HG03060 (cell line): ENCODE measurements around the gene HHAT.

Experiments
- ATAC-seq: cut with Tn5 transposase; IDR thresholded peaks from one replicate; pipeline ENCODE4 v1.9.1; 2021; ENCODE audit warnings: low read depth, moderate number of reproducible peaks; ENCODE audit not compliant: unreplicated experiment

The HHAT gene

DNA sequence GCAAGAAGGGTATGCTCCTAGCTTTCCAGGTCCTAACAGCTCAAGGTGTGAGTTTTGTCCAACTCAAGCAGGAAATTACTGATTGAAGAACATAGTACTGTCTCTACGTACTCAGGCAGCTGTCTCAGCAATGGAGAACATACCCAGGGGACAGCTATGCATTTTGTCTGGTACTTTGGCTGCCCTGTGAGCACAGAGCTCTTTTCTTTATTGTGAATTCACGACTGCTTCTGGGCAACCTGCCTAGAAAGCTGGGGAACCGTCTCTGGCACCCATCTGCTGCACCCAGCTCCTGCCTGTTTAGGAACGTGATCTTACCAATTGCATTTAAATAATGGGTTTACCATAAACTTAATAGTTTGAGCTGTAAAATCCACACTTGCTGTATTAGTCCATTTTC lies 258.1 kb downstream of the HHAT start:
- ATAC-seq, result no peak

DNA sequence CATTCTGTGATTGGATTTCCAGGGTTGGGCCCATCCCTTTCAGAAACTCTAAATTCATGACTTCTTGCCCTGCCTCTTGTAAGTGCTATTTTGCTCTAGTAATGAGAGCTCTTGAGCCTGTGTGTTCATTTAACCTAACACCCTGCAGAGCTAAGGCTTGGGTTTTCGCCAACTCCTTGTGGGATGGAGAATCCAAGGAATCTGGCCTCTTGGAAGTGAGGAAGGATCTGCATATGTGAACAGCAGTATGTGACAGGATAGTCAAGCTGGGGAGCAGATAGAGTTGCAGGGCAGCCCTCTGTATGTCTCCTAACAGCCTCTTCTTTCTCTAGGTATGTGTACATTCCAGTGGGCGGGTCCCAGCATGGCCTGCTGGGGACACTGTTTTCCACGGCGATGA lies 258.9 kb downstream of the HHAT start:
- ATAC-seq, result no peak

DNA sequence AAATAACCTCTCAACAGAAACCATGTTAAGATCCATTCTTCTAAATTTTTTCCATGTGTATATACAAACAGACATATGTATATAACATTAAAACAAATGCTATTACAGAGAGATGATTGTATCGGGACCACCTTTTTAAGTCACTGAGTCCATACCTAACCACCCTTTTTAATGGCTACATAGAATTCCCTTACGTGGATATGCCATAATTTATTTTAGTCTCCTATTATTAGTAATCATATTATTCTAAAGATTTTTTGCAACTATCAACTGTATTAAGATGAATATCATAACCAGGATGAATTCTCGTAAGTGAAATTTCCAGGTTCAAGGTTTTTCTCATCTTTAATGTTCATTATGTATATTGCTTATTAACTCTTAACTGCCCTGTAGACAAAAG lies 259.7 kb downstream of the HHAT start:
- ATAC-seq, result no peak

DNA sequence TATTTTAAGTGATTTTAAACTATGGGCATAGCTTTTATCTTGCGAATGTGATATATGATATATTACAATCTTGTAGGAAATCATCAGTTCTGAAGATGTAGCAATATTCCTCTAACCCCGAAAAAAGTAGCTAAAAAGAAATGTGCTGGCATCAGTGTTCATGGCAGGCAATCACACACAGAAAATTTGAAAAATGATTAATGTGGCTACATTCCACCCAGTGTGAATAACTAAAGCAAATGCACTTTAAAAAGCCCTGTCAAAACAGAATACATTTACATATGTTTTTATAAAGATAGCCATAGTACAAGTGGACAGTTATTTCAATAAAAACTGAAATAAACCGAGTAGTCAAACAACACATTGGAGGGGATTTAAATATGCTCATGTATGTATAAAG lies 260.2 kb downstream of the HHAT start:
- no peak for ATAC-seq

DNA sequence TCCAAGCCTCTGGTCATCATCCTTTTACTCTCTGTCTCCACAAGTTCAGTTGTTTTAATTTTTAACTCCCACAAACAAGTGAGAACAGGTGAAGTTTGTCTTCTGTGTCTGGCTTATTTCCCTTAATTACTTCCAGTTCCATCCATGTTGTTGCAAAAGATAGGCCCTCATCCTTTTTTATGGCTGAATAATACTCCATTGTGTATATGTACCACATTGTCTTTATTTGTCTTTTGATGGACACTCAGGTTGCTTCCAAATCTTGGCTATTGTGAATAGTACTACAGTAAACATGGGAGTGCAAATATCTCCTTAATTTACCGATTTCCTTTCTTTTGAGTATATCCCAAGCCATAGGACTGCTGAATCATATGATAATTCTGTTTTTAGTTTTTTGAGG lies 262.5 kb downstream of the HHAT start:
- ATAC-seq, result no peak

DNA sequence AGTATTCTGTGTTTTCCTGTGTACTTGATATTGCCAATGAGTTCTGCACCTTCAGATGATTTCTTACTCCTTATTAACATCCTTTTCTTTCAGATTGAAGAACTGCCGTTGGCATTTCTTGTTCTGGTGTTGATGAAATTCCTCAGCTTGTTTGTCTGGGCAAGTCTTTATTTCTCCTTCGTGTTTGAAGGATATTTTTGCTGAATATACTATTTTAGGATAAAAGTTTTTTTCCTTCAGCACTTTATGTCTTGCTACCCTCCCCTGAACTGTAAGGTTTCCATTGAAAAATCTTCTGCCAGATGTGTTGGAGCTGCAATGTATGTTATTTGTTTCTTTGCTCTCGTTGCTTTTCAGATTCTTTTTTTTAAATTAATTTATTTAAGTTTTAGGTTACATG lies 265.9 kb downstream of the HHAT start:
- no peak for ATAC-seq

DNA sequence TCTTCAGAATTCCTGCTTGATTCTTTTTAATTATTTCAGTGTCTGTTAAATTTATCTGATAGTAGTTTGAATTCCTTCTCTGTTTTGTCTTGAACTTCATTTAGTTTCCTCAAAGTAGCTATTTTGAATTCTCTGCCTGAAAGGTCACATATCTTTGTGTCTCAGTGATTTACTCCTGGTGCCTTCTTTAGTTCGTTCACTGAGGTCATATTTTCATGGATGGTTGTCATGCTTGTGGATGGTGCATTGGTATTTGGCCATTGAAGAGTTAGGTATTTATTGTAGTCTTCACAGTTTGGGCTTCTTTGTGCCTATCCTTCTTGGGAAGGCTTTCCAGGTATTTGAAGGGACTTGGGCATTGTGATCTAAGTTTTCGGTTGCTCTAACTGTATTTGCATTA lies 267.9 kb downstream of the HHAT start:
- ATAC-seq, result no peak

DNA sequence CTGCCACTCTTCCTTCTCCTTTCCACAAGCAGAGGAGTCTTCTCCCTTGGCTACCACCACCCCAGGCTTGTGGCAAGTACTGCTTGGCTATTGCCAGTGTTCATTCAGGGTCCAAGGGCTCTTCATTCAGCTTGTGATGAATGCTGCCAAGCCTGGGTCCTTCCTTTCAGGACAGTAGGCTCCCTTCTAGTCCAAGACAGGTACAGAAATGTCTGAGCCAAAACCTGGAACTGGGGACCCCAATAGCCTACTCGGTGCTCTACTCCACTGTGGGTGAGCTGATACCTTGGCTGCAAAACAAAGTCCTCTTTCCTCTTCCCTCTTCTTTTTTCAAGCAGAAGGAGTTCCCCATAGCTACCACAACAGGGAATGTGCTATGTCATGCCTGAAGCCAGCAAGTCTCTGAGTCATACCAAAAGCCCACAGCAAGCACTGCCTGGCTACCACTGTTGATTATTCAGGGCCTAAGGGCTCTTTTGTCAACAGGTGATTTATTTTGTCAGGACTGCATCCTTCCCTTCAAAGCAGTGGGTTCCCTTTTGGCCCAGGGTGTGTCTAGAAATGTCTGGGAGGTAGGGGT lies 268.9 kb downstream of the HHAT start:
- peak; percentile 90 for ATAC-seq

DNA sequence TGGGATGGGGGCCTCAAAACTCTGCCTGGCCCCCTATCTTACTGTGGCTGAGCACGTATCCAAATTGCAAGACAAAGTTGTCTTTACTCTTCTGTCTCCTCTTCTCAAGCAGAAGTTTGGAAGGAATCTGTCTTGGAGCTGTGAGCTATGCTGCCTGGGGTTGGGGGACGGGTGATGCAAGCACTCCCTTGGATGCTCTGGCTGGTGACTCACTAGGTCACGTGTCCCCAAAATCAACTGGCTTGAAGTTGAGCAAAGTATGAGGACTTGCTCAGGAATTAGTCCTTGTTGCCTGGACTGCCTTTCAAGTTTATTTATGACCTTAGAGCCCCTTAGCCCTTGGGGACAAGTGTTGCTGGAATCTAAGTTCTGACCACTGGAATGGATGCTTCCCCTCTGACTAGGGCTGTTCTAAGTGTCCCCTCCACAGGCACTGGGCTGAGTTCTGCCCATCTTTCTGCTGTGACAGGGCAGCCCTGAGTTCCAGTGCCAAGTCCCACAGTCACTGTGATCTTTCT lies 269.5 kb downstream of the HHAT start:
- ATAC-seq, result no peak

DNA sequence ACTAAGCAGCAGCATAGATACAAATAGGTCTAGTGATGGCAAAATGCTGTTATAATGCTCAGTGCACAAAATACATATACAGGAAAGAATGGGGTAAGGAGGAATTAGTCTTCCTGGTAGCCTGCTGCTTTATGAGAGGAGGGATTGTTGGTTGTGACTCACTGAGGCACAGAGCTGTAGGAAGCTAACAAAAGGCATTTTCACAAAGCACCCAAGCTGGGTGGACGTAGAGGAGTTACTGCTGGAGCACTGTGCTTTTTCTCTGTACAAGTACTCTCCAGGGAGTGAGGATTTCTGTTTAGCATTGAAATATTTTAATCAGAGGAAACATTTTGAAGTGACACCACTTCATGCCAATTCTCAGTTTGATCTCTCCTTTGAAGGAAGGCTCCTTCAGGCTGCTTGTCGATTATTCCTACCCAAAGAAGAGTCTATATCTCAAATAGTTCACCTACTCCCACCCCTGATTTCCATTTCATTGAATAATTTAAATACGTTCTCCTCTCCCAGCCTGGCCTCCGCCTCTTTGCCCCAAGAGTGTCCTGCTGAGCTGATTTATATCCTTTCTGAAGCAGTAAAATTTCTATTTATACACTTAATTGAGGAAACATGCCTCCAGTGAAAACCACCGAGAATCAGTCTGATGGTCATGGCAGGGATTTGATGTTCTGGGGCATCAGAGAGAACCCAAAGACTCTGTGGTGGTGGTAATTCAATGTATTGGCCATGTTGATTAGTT lies 271.9 kb downstream of the HHAT start:
- ATAC-seq, result no peak

DNA sequence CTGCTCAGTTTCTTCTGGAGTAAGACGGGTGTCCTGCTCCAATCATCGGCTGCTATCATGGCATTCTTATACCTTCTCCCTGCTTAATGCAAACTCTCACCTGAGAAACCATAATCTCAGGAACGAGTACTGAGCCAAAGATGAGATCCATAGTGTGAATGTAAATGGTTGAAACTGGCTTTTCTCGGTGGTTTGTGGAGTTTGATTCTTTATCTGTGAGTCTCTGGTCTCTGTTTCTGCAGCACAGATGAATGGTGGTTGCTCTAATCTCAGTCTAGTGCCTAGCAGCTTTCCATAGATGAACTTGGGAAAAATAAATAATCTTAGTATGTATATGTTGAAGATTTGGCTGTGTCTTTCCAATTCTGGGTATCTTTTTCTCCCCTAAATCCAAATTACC lies 274.4 kb downstream of the HHAT start:
- ATAC-seq, result no peak

DNA sequence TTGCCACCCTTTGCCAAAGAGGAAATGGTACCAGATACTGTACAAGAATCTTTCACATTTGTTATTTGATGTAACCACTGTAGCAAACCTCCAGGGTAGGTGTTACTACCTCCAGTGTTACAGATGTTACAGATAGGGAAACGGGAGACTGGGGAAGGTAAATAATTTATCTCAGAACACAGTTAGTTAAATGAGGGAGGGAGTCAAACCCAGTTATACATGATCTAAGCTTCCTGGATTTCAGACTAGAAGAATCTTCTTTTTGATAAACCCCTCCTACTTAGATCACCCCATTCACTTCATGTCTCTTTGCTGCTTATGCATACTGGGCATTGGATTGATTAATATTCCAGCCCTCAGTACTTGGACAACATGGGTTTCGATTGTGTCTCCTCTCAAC lies 276.4 kb downstream of the HHAT start:
- no peak for ATAC-seq

DNA sequence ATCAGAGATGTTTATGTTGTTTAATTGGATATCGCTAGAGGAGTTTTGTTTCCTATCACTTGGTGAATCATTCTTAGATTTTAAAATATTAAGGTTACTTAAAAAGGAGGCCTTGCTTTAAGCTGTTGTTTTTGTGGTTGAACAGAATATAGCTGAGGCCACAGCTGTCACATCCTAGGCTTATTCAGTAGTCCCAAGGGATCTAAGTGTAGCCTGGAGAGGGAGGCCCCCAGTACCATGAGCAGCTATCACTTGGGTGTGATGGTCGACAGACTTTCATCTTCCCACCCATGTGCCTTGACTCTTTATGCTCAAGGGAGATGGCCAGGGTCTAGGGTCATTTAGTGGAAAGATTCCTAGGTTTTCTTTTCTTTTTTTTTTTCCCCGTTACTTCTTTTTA lies 278.7 kb downstream of the HHAT start:
- ATAC-seq, result no peak

DNA sequence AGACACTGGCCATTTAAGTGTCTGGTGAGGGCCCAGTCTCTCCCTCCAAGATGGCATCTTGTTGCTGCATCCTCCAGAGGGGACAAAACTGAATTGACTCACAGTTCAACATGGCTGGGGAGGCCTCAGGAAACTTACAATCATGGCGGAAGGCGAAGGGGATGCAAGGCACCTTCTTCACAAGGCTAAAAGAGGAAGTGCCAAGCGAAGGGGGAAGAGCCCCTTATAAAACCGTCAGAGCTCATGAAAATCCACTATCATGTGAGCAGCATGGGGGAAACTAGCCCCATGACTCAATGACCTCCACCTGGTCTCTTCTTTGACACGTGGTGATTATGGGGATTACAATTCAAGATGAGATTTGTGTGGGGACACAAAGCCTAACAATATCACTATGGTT lies 280.1 kb downstream of the HHAT start:
- ATAC-seq, result no peak

DNA sequence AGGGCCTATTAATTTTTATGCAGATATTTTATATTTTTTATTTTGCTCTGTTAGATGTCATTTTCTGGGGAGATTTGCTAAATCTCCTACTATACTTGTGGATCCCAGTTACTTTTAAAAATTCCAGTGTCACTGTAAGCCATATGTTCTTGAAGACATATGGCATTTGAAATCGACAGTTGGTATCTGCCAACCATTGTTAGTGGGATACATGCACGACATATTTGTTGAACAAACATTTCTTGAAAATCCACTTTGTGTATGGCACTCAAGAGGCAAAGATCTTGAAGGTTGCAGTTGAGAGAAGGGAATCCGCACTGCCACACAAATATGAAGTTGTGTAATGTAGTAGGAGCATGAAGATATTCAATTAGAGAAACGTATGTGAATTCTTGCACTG lies 287.7 kb downstream of the HHAT start:
- no peak for ATAC-seq

DNA sequence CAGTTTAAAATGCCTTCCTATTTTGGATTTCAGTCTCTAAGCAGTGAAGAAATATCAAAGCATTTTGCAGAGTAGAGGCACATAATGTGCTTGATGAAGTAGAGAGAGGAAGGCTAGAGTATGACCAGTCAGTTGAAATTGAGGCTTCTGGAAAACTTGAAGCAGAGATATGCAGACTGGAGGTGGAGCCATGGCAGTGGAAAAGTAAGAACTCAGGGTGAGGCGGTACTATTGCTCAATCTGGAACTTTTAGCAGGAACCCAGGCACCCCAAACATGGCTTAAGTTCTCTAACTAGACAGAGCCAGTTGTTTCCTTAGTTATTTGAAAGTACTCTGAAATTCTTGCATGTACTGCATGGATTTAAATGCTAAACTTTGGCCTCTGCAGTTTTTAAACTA lies 288.6 kb downstream of the HHAT start:
- no peak for ATAC-seq

DNA sequence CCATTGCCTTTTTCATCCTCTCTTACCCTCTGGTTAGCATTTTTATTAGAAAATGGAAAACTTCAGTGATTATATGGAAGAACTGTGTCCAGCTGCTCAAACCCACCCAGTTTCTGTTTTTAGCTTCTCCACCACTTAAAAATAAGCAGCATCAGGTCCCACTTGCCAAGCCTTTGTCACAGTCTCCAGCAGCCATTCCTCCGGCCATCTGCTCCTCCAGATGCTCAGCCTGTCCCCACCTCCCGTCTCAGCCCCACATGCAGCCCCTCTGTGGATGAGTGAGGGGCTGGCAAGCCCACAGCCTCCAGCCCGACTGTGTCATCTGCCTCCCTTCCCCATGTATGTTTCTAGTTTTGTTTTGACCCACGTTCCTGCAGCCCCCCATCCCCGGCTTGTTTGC lies 289.7 kb downstream of the HHAT start:
- ATAC-seq, result no peak

DNA sequence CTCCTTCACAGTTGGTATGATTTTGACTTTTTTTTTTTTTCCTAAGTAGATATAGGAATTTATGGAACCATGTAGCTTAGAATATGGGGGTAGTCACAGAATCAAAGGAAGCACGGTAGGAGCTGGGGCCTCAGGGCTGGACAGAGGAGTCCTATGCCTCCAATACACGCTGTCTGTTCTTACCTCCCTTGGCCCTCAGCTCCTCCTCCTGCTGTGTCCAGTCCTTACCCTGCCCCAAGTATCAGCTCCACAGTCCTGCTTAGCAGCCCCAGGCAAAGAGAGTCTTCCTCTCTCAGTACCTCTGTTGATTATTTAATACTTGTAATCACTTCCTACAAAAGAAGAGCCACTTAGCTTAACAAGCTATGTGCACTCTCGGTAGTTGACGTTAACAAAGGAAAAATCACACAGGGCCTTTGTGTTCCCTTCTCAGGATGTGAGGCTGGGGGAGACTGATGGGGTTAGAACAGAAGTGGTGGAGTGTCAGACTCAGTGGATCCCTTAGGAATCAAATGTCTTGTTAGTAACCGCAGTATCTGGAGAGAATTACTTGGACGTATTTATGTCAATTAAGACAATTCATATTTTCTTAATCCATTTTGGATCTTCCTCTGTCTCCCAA lies 292.3 kb downstream of the HHAT start:
- no peak for ATAC-seq

DNA sequence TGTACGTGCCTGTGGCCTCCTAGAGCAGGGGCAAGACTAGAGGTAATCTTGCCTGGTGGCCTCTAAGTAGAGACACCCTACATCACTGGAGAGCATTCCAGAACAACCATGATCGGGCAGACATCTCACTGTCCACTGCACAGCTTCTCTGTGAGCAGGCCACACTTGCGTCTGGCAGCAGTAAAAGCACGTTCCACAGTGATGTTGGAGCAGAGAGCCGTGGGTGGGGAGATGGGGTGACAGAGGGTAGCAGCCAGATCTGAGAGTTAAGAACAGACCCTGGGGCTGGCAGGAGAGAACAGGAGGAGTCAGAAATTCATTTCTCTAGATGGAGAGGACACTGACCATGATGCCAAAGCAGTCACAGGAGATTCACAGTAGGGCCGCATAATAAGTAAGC lies 293.0 kb downstream of the HHAT start:
- no peak for ATAC-seq

DNA sequence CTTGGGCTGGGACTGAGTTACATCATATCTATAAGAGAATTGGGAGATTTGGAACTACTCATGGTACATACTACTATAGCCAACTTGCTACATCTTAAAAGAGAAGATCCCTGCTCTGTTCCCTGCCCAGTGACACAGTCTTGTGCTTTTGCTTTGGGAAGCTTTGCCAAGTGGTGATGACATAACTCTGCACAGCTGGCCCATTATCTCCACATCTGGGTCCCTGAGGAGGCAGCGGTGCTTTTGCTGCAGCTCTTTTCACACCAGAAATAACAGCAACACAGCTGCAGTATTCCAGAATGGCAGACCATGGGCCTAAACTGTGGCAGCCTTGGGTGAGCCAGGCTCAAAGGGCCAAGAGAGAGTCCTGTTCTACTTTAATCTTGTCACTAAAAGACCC lies 296.0 kb downstream of the HHAT start:
- ATAC-seq, result no peak

DNA sequence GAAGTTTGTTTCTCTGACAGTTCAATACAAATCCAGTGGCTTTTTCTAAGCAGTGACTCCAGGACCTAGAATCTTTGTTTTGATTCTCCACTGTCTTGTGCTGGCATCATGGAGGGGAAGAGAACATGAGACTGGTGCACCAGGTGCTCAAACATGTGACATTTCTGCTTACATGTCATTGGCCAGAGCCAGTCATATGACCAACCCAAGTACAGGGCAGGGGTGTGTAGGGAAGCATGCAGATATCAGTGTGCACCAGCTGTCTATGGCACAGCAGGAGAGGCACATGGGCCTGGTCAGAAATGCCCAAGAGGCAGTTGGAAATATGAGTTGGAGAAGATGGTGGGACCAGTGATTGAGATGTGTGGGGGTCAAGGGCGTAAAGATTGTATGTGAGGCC lies 297.0 kb downstream of the HHAT start:
- ATAC-seq, result no peak

DNA sequence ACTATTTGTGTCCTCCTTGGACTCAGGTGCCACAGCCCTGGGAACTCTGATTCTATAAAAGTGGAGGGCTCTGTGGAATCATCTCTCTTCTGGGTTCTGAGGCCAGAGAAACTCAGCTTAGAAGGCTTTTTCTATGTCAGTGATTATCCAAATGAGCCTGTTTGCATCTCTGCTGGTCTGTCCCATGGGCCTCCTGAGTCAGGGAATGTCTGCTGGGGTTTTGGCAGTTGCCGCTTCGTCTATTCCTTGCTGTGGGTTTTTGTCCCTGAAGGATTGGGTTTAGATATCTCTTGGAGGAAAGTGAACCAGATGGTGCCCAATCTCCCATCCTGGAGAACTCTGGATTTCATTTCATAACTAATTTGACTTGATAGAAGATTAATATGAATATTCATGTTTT lies 297.6 kb downstream of the HHAT start:
- ATAC-seq, result no peak
